IPS-18c (cell line): Measurements from ENCODE around the gene NDUFA11.
"Not testable (repeated sequence)": the region's sequence is repeated elsewhere in the genome, so short reads cannot be mapped to it uniquely, and the experiment has no call there.

Experiments
- H3K4me3 ChIP-seq: 2 replicates; pipeline ENCODE4 v1.7.0; 2013; ENCODE audit warnings: low read depth, mild to moderate bottlenecking, low read length, moderate library complexity; ENCODE audit not compliant: insufficient read depth
- H3K9me3 ChIP-seq: one replicate; pipeline ENCODE4 v1.6.1; 2013; ENCODE audit warnings: mild to moderate bottlenecking, low read length, moderate library complexity; ENCODE audit not compliant: control insufficient read depth, insufficient read depth

The NDUFA11 gene

DNA sequence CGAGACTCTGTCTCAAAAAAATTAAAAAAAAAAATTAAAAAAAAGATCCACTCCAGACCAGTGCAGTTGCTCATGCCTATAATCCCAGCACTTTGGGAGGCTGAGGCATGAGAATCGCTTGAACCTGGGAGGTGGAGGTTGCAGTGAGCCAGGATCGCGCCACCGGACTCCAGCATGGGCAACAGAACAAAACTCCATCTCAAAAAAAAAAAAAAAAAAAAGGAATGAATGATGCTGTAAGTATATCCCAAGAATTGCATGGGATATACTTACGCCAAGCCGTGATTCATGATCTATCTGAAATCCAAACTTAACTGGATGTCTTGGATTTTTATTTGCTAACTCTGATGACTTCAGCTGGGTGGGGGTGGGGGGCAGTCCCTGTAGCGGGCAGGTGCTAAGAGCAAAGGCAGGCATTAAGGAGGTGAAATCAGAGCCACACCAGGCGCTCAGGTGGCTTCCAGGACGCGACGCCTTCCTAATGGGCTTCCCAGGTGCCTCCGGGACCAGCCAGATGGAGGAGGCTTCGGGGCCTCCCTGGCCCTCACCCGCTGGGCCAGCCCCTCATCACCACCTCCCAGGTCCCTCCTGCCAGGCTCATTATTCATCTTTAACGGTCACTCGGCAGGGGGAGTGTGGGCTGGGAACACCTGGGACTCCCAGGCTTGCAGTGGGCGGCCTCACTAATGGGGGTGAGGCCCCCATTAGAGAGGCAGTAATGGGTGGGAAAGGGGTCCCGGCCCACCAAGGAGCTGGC lies 21.9 kb downstream of the NDUFA11 start:
- H3K9me3 ChIP-seq: no peaks in the 10 kb centered on the region
- no peak overlapping the region for H3K4me3 ChIP-seq

DNA sequence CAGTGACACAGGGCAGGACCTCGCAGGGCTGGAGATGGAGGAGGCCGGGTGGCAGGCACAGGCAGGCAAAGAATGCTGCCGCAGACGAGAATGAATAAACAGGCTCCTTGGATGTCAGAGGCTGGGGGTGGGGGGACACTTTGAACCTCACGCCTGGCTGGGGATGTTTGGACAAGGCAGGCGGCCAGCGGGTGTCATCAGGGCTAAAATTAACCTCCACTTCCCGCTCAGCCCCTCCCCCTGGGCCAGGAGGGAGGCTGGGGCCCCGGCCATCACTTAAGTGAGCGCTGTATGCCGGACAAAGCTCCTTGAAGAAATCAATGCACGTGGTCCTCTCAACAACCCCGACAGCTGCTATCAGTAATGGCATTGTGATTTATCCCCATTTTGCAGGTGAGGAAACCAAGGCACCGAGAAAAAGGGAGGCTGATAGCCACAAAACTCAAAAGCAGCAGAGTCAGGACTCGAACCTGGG lies 22.9 kb downstream of the NDUFA11 start:
- Histone ChIP-seq H3K9me3 (no peaks in the 10 kb centered on the region), H3K4me3 (no peak overlapping the region)

DNA sequence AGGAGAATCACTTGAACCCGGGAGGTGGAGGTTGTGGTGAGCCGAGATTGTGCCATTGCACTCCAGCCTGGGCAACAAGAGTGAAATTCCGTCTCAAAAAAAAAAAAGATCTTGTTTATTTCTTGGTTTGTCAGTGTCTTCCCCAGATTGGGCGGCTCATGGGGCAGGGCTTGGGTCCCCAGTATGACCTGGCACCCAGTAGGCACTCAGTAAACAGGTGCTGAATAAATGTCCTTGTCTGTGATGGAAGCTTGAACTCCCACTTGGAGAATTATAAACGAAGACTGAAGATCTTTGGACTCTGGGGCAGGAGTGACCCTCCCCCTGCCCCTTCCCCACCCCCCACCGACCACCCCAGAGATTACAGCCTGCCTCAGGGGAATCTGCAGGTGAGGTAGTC lies 23.4 kb downstream of the NDUFA11 start:
- Histone ChIP-seq H3K9me3 (no peaks in the 10 kb centered on the region), H3K4me3 (no peak overlapping the region)

DNA sequence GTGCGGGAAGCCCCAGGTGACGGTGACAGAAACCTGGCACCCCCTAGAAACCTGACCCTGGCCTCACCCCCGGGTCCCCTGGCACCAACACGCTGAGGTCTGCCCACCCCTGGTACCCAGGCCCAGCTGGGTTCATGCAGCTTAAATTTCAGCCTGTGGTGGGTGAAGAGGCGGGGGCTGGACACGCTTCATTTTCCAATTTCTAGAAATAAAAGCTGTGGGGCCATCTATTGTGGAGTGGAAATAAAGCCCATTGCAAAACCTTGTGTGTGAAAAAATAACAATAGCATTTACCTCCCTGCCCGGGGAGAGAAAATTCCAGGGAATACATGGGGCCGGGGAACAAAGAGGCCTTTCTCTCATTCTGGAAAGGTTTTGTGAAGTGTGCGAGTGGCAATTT lies 25.7 kb downstream of the NDUFA11 start:
- Histone ChIP-seq H3K9me3 (no peaks in the 10 kb centered on the region), H3K4me3 (no peak overlapping the region)

DNA sequence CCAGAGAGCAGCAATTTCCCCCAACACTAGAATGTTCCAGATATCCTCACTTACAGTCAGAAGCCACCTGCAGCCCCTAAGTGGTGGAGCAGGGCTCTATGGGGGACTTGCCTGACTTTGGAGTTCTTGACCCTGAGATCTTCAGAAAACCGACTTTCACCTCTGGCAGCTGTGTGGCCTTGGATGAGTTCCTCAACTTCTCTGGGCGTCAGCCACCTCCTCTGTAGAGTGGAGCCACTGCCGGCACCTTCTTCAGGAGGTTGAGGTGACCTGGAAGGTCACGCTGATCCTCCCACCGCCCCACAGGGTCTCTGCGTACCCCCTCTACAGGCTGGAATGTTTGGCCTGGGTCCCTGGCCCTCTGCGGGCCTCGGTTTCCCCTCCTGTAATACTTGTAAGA lies 26.2 kb downstream of the NDUFA11 start:
- no peaks in the 10 kb centered on the region for H3K9me3 ChIP-seq
- H3K4me3 ChIP-seq: no peak overlapping the region

DNA sequence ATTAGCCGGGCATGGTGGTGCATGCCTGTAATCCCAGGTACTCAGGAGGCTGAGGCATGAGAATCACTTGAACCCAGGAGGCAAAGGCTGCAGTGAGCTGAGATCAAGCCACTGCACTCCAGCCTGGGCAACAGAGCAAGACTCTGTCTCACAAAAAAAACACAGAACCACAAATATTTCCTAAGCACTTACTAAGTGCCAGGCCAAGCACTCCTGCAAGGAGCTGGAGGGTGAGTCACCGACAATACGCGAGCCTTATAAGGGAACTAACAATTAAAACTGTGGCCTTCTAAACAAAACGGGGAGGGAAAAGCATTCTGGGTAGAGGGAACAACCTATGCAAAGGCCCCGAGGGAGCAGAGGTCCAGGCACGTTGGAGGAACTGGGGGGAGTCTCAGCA lies 29.1 kb downstream of the NDUFA11 start:
- not testable (repeated sequence) for H3K4me3 ChIP-seq, H3K9me3 ChIP-seq

DNA sequence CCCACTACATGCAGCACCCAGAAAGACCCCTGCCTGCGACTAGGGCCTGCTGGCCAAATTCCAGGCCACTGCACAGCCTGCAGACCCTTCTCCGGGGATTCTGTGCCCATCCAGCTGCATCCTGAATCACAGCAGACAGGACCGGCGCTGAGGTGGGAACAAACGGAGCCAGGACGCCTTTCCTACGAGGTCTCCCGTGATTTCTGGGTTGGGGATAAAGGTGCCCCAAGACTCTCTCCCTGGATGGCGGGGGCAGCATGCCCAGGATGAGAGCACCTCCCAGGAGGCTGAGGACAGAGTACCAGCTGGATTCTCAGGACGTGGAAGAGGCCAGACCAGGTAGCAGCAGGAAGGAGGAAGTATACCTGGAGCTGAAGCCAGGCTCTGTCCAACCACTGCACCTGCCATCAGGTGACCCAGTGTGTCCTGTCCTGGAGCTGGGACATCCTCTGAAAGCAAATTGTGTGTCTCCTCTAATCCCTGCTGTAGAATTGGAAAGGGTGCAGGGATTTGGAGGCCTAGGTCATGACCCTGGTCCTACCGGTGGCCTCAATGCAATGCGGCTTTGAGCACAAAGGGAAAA lies 29.9 kb downstream of the NDUFA11 start:
- no peak overlapping the region for H3K4me3 ChIP-seq
- no peaks in the 10 kb centered on the region for H3K9me3 ChIP-seq

DNA sequence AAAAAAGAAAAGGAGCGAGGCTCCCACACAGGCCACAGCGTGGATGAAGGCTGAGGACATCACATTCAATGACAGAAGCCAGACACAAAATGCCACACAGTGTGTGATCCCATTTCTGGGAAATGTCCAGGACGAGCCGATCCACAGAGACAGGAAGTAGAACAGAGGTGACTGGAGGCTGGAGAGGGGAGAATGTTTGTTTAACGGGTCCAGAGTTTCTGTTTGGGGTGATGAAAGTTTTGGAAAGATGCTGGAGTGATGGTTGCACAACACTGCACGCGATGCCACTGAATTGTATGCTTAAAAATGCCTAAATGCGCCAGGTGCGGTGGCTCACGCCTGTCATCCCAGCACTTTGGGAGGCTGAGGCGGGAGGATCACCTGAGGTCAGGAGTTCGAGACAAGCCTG lies 32.6 kb downstream of the NDUFA11 start:
- Histone ChIP-seq H3K9me3 (no peaks in the 10 kb centered on the region), H3K4me3 (no peak overlapping the region)

DNA sequence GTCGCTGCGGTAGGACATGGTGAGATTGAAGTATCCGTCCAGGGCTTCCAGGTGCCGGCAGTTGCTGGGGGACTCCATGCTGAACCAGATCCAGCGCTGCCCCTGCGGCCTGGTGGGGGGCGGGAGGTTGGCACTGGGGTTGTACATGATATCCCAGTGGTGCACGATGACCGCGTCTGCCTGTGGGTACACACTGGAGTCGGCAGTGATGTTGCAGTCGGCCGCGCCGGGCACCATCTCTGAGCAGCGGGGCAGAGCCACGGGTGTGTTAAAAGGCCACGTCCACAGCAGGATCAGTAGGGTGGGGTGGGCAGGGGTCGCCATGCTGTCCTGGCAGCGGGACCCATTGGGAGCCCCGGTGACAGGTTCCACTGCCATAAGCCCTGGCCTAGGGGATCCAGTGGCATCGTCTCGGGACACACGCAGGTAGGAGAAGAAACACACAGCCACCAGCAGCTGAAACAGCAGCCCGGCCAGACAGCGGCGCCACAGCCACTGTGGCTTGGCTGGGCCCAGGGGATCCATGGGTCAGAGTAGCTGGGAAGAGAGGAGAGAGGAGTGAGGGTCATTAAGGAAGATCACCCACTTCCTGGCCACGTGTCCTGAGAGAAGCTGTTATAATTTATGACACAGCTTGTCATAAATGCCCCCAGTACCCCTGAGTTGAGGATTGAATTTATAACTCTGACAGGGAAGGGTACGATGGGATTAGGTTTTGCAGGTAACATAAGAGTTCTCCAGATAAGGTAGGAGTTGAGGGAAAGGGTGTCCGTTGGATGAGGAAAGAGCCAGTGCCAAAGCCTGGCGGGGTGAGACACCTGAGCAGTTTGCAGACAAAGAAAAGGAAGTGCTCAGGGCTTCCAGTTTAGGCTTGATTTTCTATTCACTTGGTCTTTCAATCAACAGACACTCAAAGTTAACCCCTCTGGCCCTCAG lies 36.1 kb downstream of the NDUFA11 start:
- no peak overlapping the region for H3K4me3 ChIP-seq
- H3K9me3 ChIP-seq: no peaks in the 10 kb centered on the region

DNA sequence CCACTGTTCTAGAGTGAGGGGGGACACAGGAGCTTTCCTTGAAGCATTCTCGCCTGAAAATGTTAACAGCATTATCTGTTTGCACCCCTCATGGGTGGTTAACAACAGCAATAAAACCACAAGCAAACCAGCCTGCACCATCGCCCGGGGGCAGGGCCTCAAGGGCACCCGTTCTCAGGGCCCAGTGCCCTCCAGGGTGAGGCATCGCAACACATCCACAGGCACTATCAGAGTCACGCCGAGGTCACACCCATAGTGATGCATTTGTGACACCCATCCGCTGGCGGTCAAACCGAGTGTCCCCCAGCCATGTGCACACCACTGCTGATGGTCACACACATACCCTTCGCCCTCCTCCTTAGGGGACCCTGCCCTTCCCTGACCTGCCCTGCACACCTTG lies 37.8 kb downstream of the NDUFA11 start:
- H3K4me3 ChIP-seq: no peak overlapping the region
- H3K9me3 ChIP-seq: no peaks in the 10 kb centered on the region

DNA sequence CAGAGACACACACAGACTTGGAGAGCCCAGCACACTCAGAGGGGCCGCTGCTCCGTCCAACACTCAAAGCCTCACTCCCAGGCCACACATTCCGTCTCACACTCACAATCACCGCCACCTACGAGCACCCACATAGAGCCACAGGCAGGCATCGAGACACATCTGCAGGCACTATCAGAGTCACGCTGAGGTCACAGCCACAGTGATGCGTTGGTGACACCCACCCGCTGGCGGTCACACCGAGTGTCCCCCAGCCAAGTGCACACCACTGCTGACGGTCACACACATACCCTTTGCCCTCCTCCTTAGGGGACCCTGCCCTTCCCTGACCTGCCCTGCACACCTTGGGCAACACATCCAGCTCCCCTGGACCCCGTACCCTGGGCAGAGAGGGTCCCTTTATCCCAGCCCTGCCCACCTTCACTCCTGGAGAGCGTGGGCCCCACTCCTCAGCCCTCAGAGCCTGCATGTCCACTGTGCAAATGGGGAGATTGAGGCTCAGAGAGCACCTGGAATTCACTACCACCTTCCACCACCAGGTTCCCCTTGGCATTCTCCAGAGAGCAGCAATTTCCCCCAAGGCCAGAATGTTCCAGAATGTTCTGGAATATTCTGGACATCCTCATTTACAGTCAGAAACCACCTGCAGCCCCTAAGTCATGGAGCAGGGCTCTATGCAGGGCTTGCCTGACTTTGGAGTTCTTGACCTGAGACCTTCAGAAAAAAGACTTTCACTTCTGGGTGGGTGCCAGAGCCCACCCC lies 38.7 kb downstream of the NDUFA11 start:
- Histone ChIP-seq H3K4me3 (no peak overlapping the region), H3K9me3 (no peaks in the 10 kb centered on the region)

DNA sequence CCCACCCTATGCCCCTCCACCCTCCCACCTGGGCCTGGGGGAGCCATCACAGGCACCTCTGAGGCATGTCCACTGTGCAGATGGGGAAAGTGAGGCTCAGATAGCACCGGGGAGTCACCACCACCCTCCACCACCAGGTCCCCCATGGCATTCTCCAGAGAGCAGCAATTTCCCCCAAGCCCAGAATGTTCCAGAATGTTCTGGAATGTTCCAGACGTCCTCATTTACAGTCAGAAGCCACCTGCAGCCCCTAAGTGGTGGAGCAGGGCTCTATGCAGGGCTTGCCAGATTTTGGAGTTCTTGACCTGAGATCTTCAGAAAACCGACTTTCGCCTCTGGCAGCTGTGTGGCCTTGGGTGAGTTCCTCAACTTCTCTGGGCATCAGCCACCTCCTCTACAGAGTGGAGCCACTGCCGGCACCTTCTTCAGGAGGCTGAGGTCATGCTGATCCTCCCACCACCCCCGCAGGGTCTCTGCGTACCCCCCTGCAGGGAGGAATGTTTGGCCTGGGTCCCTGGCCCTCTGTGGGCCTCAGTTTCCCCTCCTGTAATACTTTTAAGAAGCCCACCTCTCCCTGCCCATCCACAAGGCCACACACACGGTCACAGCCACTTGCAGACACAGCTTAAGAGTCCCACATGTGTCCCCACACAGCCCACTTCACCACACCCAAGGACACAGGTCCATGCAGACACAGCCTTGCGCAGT lies 39.4 kb downstream of the NDUFA11 start:
- Histone ChIP-seq H3K4me3 (no peak overlapping the region), H3K9me3 (no peaks in the 10 kb centered on the region)

DNA sequence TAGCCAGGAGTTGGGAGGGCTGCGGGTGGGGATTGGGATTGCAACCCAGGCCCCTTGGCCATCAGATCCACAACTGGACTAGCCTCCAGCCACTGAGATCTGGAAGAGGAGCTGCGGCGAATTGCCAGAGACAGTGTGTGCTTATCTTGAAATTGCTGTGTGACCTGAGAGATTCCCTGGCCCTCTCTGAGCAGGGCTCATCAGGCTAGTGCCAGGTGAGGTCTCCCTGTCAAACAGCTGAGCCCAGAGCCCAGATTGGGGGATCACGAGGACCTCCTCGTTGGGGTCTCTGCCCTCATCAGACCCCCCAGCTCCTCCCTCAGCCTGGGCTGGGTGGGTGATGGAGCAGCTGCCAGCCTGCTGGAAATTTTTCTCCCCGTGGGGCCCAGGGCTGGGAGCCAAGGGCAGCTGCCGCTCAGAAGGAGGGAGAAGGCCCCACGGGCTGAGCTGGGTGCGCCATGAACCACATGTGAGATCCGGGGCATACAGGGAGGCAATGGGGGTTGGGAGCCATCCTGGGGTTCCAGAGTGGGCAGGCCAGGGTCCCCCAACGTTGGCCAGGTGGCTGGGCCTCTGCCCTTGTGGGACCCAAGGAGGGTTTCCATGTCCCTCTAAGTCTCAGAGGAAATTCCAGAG lies 40.4 kb downstream of the NDUFA11 start:
- H3K9me3 ChIP-seq: no peaks in the 10 kb centered on the region
- no peak overlapping the region for H3K4me3 ChIP-seq

DNA sequence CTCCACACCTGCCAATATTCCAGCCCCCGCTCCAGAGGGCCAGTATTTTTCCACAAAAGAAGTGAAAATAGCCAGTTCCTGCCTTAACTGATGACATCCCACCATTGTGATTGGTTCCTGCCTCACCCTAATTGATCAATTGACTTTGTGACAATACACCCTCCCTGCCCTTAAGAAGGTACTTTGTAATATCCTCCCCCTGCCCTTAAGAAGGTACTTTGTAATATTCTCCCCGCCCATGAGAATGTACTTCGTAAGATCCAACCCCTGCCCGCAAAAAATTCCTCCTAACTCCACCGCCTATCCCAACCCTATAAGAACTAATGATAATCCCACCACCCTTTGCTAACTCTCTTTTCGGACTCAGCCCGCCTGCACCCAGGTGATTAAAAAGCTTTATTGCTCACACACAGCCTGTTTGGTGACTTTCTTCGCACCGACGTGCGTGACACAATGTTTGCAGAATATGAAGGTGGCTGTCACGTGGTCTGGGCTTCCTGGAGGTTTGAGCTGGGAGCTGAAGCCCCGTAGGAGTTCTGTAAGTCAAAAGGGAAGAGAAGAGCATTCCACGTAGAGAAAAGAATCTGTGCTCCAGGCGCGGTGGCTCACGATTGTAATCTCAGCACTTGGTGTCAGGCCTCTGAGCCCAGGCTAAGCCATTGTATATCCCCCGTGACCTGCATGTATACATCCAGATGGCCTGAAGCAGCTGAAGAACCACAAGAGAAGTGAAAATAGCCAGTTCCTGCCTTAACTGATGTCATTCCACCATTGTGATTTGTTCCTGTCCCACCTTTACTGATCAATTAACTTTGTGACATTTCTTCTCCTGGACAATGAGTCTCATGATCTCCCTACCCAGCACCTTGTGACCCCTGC lies 46.1 kb downstream of the NDUFA11 start:
- H3K9me3 ChIP-seq: no peaks in the 10 kb centered on the region

DNA sequence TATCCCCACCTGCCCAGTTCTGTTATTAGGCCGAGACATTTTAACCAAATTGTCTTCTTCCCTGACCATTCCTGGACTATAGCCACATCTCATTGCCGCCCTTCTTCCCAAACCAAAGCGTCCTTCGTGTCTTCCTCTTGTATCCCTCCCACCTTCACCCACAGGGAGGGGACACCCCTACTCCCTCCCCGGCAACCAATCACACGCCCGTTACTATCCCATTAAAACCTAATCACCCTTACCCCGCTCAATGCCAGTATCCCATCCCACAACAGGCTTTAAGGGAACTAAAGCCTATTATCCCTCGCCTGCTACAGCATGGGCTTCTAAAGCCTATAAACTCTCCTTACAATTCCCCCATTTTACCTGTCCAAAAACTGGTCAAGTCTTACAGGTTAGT lies 48.4 kb downstream of the NDUFA11 start:
- H3K9me3 ChIP-seq, H3K4me3 ChIP-seq: not testable (repeated sequence)

More for the DNA sequence above, 46.1 kb downstream of the NDUFA11 start:
- no peak overlapping the region for H3K4me3 ChIP-seq
